GM12878 (cell line): ENCODE data around the gene RPS6KC1. TPM values are rescaled to one million over a fixed set of nuclear protein-coding genes. Genes with fewer than 3 reads are reported as not detected.

ENCODE experiments used
- ATAC-seq: fragments of 200-7000 bp; cut with Tn5 transposase; 3 replicates; pipeline ENCODE4 v1.9.1; 2020; ENCODE audit warnings: mild to moderate bottlenecking, moderate library complexity
- BruUV-seq: library from RNA; stranded (reverse); fragments of 400-500 nt; replicated peaks from 2 replicates; lab custom pipeline; 2021; lab: Mats Ljungman, UMichigan
- CTCF ChIA-PET: fragments of 300-600 bp; sonication (Branson Sonifier 250); formaldehyde crosslinking; extraction: SDS; loops from one replicate; lab custom pipeline; 2021; ENCODE audit warnings: inconsistent platforms; lab: Yijun Ruan, JAX
- POLR2A ChIA-PET: fragments of 350-600 bp; formaldehyde crosslinking; extraction: SDS; loops from one replicate; lab custom pipeline; 2021; ENCODE audit warnings: inconsistent platforms; lab: Charles Lee
- RAD21 ChIA-PET: fragments of 300-600 bp; sonication (Branson Sonifier 250); formaldehyde crosslinking; loops from one replicate; lab custom pipeline; 2023; ENCODE audit warnings: antibody characterized with exemption; ENCODE audit not compliant: unreplicated experiment; lab: Charles Lee
- SMC1A ChIA-PET: fragments of 300-600 bp; sonication (Branson Sonifier 250); formaldehyde crosslinking; loops from one replicate; lab custom pipeline; 2023; ENCODE audit not compliant: unreplicated experiment, uncharacterized antibody; lab: Charles Lee
- DNase-seq: peaks from one replicate; pipeline ENCODE4 v3.0.0-alpha.2; 2011; ENCODE audit warnings: low read depth, low spot score
- FAIRE-seq: peaks from 3 replicates; lab custom pipeline; 2011; peaks lifted over from hg19 to GRCh38; lab: Jason Lieb, UNC
- H2AFZ ChIP-seq: 2 replicates; pipeline ENCODE4 v1.6.0; 2011; ENCODE audit warnings: low read depth, low read length, control low read depth; ENCODE audit not compliant: control insufficient read depth
- H3K27ac ChIP-seq: 2 replicates; pipeline ENCODE4 v1.5.1; 2011; ENCODE audit warnings: control low read depth; ENCODE audit not compliant: control insufficient read depth, insufficient read depth
- H3K27me3 ChIP-seq, 2 experiments: replicated peaks in 1 of 2; 2 replicates each; pipeline versions ENCODE4 v1.6.0 to v1.6.1; 2011; ENCODE audit warnings: low read length in 1 of 2; ENCODE audit not compliant: control insufficient read depth in 2 of 2, insufficient read depth in 2 of 2
- H3K36me3 ChIP-seq, 2 experiments: 2 replicates each; pipeline ENCODE4 v1.5.1; 2011; ENCODE audit warnings: low read length in 1 of 2; ENCODE audit not compliant: control insufficient read depth in 2 of 2, insufficient read depth in 2 of 2
- H3K4me1 ChIP-seq: 2 replicates; pipeline ENCODE4 v1.6.1; 2011; ENCODE audit warnings: mild to moderate bottlenecking, low read length, moderate library complexity, mixed read lengths; ENCODE audit not compliant: control insufficient read depth, insufficient read depth
- H3K4me2 ChIP-seq: 2 replicates; pipeline ENCODE4 v1.6.0; 2011; ENCODE audit warnings: control low read depth; ENCODE audit not compliant: control insufficient read depth, insufficient read depth
- H3K4me3 ChIP-seq: fragments of 200-600 bp; sonication (generic); 2 replicates; pipeline ENCODE4 v1.5.1; 2016
- H3K79me2 ChIP-seq: 2 replicates; pipeline ENCODE4 v1.6.0; 2011; ENCODE audit warnings: low read length; ENCODE audit not compliant: control insufficient read depth, insufficient read depth
- H3K9ac ChIP-seq: 2 replicates; pipeline ENCODE4 v1.8.0; 2011; ENCODE audit warnings: low read length, control low read depth, mixed read lengths; ENCODE audit not compliant: control insufficient read depth, insufficient read depth
- H3K9me3 ChIP-seq: replicated peaks from 3 replicates; pipeline ENCODE4 v1.5.1; 2011; ENCODE audit warnings: mild to moderate bottlenecking, low read length; ENCODE audit not compliant: control insufficient read depth, insufficient read depth
- H4K20me1 ChIP-seq: 2 replicates; pipeline ENCODE4 v1.6.0; 2011; ENCODE audit not compliant: control insufficient read depth, insufficient read depth
- ATF2 ChIP-seq: IDR thresholded peaks from 2 replicates; pipeline ENCODE4 v1.6.1; 2012; ENCODE audit warnings: low read length, inconsistent platforms
- BCL11A ChIP-seq: IDR thresholded peaks from 2 replicates; pipeline ENCODE4 v1.6.1; 2011; ENCODE audit warnings: low read depth, low read length
- BHLHE40 ChIP-seq, 2 experiments: fragments of 450-650 bp in 1 of 2; IDR thresholded peaks; 2 replicates each; pipeline ENCODE4 v1.6.1; 2011 to 2017; ENCODE audit warnings: low read depth in 2 of 2, borderline replicate concordance in 1 of 2, improper control_type of control experiment in 1 of 2, low read length in 1 of 2, mild to moderate bottlenecking in 1 of 2
- CHD1 ChIP-seq: IDR thresholded peaks from 2 replicates; pipeline ENCODE4 v1.6.1; 2012; ENCODE audit warnings: low read depth, low read length, improper control_type of control experiment
- EP300 ChIP-seq, 2 experiments: fragments of 150-350 bp in 1 of 2; IDR thresholded peaks; 2 replicates each; pipeline ENCODE4 v1.6.1; 2011 to 2012; ENCODE audit warnings: low read depth in 2 of 2, low read length in 2 of 2, borderline replicate concordance in 1 of 2, improper control_type of control experiment in 1 of 2, inconsistent platforms in 1 of 2; ENCODE audit not compliant: control insufficient read depth in 1 of 2
- ESRRA ChIP-seq: IDR thresholded peaks from 2 replicates; pipeline ENCODE4 v1.6.1; 2012; ENCODE audit warnings: mild to moderate bottlenecking, low read length, improper control_type of control experiment
- GABPA ChIP-seq: IDR thresholded peaks from 2 replicates; pipeline ENCODE4 v1.6.1; 2014; ENCODE audit warnings: antibody characterized with exemption, low read depth, mild to moderate bottlenecking, inconsistent platforms
- HDAC6 ChIP-seq: fragments of 200-600 bp; sonication (generic); IDR thresholded peaks from one replicate; pipeline ENCODE4 v1.8.0; 2017; ENCODE audit warnings: antibody characterized with exemption; ENCODE audit not compliant: unreplicated experiment
- HDGF ChIP-seq: fragments of 450-650 bp; IDR thresholded peaks from 2 replicates; pipeline ENCODE4 v1.6.1; 2016; ENCODE audit warnings: antibody characterized with exemption
- KDM1A ChIP-seq: fragments of 200-600 bp; sonication (generic); IDR thresholded peaks from 2 replicates; pipeline ENCODE4 v1.6.1; 2016; ENCODE audit warnings: borderline replicate concordance
- NBN ChIP-seq: fragments of 450-650 bp; IDR thresholded peaks from 2 replicates; pipeline ENCODE4 v1.6.1; 2016
- NFXL1 ChIP-seq: fragments of 450-650 bp; IDR thresholded peaks from 2 replicates; pipeline ENCODE4 v1.6.1; 2017; ENCODE audit warnings: antibody characterized with exemption, mild to moderate bottlenecking, borderline replicate concordance
- NR2C2 ChIP-seq: IDR thresholded peaks from 2 replicates; pipeline ENCODE4 v1.6.1; 2011; ENCODE audit warnings: borderline replicate concordance, low read depth; ENCODE audit not compliant: control insufficient read depth, insufficient read length
- NR2F1 ChIP-seq: fragments of 450-650 bp; conservative IDR thresholded peaks from 2 replicates; pipeline ENCODE4 v1.6.1; 2017; ENCODE audit warnings: mild to moderate bottlenecking
- RCOR1 ChIP-seq: conservative IDR thresholded peaks from 2 replicates; pipeline ENCODE4 v1.6.1; 2012; ENCODE audit warnings: low read depth, low read length, improper control_type of control experiment
- SIN3A ChIP-seq: IDR thresholded peaks from 2 replicates; pipeline ENCODE4 v1.6.1; 2012; ENCODE audit warnings: low read depth, low read length, improper control_type of control experiment
- SREBF1 ChIP-seq: IDR thresholded peaks from 2 replicates; pipeline ENCODE4 v1.6.1; 2012; ENCODE audit warnings: mild to moderate bottlenecking, low read length
- SRF ChIP-seq, 2 experiments: IDR thresholded peaks; 2 replicates each; pipeline ENCODE4 v1.6.1; 2011; ENCODE audit warnings: low read depth in 2 of 2, low read length in 2 of 2, mild to moderate bottlenecking in 1 of 2, moderate library complexity in 1 of 2
- TARDBP ChIP-seq: IDR thresholded peaks from 2 replicates; pipeline ENCODE4 v1.6.1; 2016; ENCODE audit warnings: borderline replicate concordance
- WGBS: methylation state at CpG from one replicate; pipeline ENCODE4 v1.1.6; 2016; ENCODE audit warnings: low lambda C conversion rate; ENCODE audit not compliant: insufficient replicate concordance, insufficient coverage; ENCODE audit errors: missing lambda C conversion rate; 5-methylcytosine and 5-hydroxymethylcytosine counted together
- in situ Hi-C: fragments of 300-500 bp; cut with MboI; formaldehyde crosslinking; loops from 9 replicates; pipeline ENCODE4 v1.14.3; 2018; ENCODE audit warnings: mixed read lengths
- intact Hi-C: fragments of 100-400 bp; cut with micrococcal nuclease; formaldehyde crosslinking; loops from one replicate; pipeline ENCODE4 v1.14.2; 2022; ENCODE audit not compliant: unreplicated experiment
- polyA plus RNA-seq, 11 experiments: library from polyadenylated mRNA; depleted of rRNA in 4 of 11; unstranded in 6 of 11; stranded (reverse) in 5 of 11; fragments of >200 nt; fragmentation: Nextera tagmentation in 4 of 11; fragmentation: Illumina TruSeq in 1 of 11; extraction: Ambion mirVana in 4 of 11; extraction: Trizol in 1 of 11; gene quantifications; 1 replicate in 1 of 11; 2 replicates in 10 of 11; pipeline versions ENCODE4 v1.2.1 to v1.2.3, GENCODE V29; 2011 to 2016; ENCODE audit warnings: inconsistent platforms in 2 of 11, missing spikeins in 2 of 11, low read depth in 1 of 11
- total RNA-seq, 4 experiments: library from RNA; depleted of rRNA in 3 of 4; stranded (reverse); fragments of >200 nt in 3 of 4; fragmentation: Illumina TruSeq in 1 of 4; extraction: Trizol in 1 of 4; gene quantifications; 2 replicates each; pipeline versions ENCODE4 v1.2.1 to v1.2.3, GENCODE V29; 2013 to 2021
- TF ChIP-seq, protein P1 (sequence below): fragments of 150-350 bp; IDR thresholded peaks from 2 replicates; pipeline ENCODE4 v1.6.1; 2014; ENCODE audit warnings: mild to moderate bottlenecking, low read depth, low read length
- TF ChIP-seq, protein P2 (sequence below): IDR thresholded peaks from 2 replicates; pipeline ENCODE4 v1.6.1; 2011; ENCODE audit warnings: low read depth, mild to moderate bottlenecking, low read length, moderate library complexity, borderline replicate concordance; ENCODE audit errors: extremely low read depth
- TF ChIP-seq, protein P3 (sequence below): fragments of 450-650 bp; IDR thresholded peaks from 2 replicates; pipeline ENCODE4 v1.6.1; 2017; ENCODE audit warnings: borderline replicate concordance

The RPS6KC1 gene
- total and polyA plus RNA-seq, 10 of the 15 experiments (the other 5 are each of a cell fraction or from before 2014, with no cell fraction given), result 2.9 to 17.3 (median 12.2) TPM

GRCh38 chr1:213035573-213035972 lies 15.5 kb upstream of the RPS6KC1 start (continued):
- TF ChIP-seq NR2C2 (no peak), ESRRA (no peak), ATF2 (no peak), NR2F1 (no peak), SRF (IDR thresholded peaks at IDR 0.05; ENCODE audit: low read depth in 2 of 2, low read length in 2 of 2) (no peak), RCOR1 (no peak), NBN (no peak)
- TF ChIP-seq, protein P1, sequence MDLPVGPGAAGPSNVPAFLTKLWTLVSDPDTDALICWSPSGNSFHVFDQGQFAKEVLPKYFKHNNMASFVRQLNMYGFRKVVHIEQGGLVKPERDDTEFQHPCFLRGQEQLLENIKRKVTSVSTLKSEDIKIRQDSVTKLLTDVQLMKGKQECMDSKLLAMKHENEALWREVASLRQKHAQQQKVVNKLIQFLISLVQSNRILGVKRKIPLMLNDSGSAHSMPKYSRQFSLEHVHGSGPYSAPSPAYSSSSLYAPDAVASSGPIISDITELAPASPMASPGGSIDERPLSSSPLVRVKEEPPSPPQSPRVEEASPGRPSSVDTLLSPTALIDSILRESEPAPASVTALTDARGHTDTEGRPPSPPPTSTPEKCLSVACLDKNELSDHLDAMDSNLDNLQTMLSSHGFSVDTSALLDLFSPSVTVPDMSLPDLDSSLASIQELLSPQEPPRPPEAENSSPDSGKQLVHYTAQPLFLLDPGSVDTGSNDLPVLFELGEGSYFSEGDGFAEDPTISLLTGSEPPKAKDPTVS, result no peak

GRCh38 chr1:213041443-213041842 lies 9.6 kb upstream of the RPS6KC1 start:
- Histone ChIP-seq H3K4me3 (no peak overlapping the region), H3K27me3 (no peaks in the 10 kb centered on the region), H3K9me3 (no peaks in the 10 kb centered on the region), H3K36me3 (no peaks in the 10 kb centered on the region), H3K79me2 (no peaks in the 10 kb centered on the region), H3K4me1 (no peaks in the 10 kb centered on the region), H2AFZ (no peak overlapping the region), H3K27ac (no peak overlapping the region), H3K9ac (no peak overlapping the region), H4K20me1 (no peaks in the 10 kb centered on the region), H3K4me2 (no peak overlapping the region)
- DNase-seq (no peak), ATAC-seq (no peak), FAIRE-seq (no peak)
- intact Hi-C loops (no loop called here), in situ Hi-C loops (no loop called here)
- no TSS peak for BruUV-seq
- SMC1A ChIA-PET, result no interaction called here
- WGBS, result 36% methylated on average over 1 of the region's 1 CpG
- POLR2A ChIA-PET, result no interaction called here
- CTCF ChIA-PET, result interaction anchor here (2.7 kb wide), 1 partner anchor 15 kb away, joined by 7 read pairs; no protein-coding TSS in a partner anchor
- RAD21 ChIA-PET, result no interaction called here
- TF ChIP-seq EP300 (IDR thresholded peaks at IDR 0.05; ENCODE audit: borderline replicate concordance in 1 of 2, control insufficient read depth in 1 of 2, low read depth in 2 of 2, low read length in 2 of 2) (no peak), BCL11A (no peak), SIN3A (no peak), HDAC6 (no peak), HDGF (no peak), KDM1A (no peak), NFXL1 (no peak), ESRRA (no peak), GABPA (no peak), TARDBP (no peak), CHD1 (no peak), SREBF1 (no peak), BHLHE40 (IDR thresholded peaks at IDR 0.05; ENCODE audit: borderline replicate concordance in 1 of 2, low read depth in 2 of 2, low read length in 1 of 2) (no peak)
- TF ChIP-seq, protein P2, sequence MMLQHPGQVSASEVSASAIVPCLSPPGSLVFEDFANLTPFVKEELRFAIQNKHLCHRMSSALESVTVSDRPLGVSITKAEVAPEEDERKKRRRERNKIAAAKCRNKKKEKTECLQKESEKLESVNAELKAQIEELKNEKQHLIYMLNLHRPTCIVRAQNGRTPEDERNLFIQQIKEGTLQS, result no peak
- TF ChIP-seq, protein P3, sequence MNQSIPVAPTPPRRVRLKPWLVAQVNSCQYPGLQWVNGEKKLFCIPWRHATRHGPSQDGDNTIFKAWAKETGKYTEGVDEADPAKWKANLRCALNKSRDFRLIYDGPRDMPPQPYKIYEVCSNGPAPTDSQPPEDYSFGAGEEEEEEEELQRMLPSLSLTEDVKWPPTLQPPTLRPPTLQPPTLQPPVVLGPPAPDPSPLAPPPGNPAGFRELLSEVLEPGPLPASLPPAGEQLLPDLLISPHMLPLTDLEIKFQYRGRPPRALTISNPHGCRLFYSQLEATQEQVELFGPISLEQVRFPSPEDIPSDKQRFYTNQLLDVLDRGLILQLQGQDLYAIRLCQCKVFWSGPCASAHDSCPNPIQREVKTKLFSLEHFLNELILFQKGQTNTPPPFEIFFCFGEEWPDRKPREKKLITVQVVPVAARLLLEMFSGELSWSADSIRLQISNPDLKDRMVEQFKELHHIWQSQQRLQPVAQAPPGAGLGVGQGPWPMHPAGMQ, result no peak
